ENCODE data around the gene MMAB.

Gene MMAB

DNA sequence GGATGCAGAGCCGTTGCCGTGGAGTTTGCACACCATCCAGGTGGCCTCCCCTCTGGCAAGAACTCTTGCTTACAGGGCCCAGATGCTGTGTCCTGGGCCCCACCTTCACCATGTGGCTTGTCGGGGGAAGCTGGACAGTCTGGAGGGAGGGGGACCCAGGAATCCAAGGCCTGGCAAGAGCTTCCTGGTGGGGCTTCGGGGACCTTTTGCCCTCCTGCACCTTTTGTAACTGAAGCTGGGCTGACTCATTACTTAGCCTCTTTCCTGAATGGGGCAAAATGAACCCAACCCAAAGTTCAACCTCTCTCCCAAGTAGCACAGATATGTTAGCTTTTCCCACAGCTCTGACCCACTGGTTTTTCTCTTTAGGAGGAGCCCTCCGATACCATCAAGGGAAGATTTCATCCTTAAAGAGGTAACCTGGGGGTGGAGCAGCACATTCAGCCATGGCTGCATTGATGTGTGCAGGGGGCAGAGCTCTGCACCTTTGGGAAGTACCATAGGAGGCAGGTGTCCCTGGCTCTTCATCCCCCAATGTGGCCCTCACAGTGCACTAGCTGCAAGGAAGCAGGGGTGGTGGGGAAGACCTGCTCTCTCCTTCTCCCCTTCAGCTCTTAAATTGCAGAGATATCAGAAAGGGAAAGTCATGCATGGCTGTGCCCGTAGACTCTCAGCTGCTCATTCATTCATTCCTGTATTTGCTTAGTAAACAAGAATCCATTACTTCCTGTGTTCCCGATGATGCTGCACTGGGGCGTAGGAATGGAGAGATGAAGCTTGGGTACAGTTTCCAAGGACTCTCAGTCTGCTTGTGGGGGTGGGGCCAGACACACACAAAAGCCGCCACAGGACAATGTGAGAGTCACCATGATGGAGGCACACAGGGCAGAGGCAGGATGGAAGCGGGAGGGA is 13.3 kb upstream of the MMAB start:
- no peak for DNase-seq (ENCODE audit: low read depth in 4 of 4, low spot score in 1 of 4)

DNA sequence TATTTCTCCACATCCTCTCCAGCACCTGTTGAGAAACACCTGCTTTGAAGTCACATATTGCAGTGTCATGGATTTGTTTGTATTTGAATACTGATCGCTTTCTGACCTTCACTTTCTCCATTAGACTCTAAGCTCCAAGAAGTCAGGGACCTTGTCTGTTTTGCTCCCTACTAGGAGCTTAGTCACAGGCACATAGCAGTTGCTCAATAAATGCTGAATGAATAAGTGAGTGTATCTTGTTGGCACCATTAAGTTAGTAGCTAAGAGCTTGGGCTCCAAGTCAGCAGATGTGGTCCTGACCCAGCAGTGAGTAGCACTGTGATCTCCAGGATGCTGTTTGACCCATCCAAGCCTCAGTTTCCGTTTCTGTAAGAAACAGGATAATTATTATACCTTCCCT is 10.4 kb upstream of the MMAB start:
- no peak for DNase-seq (ENCODE audit: low read depth in 4 of 4, low spot score in 1 of 4)

DNA sequence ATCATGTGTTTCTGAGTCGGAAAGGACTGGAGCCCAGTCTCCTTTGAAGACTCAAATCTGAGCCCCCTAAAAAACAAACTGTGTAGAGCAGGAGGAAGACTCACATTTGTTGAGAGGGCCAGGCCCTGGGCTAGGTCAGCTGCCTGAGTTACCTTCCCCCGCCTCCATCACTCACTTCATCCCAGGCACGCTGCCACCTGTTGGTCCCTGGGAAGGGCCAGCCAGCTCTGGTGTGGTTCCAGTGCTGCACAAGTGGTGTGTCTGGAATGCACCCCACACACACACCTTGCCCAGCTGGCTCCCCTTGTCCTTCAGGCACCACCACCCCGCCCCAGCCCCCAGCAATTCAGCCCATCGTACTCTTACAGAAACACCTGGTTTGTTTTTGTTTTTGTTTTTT is 9.3 kb upstream of the MMAB start:
- no peak for DNase-seq (ENCODE audit: low read depth in 4 of 4, low spot score in 1 of 4)

DNA sequence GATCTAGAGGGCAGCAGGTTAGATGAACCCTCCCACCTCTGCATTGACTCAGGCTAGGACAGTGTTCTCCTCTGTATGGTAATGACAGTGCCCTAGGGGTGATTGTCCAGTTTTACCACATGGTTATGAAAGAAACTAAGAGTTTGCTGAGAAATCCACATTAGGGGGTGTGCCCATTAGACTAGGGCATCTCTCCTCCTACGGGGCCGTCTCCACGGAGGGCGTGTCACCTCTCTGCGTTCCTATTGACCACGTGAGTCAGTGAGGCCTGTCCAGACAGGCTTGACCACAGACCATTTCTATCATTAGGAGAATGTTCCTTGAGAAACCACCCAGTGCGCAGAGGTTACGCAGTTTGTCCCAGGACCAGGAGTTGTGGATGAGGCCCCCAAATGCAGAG is 8.6 kb upstream of the MMAB start:
- no peak for DNase-seq (ENCODE audit: low read depth in 4 of 4, low spot score in 1 of 4)

DNA sequence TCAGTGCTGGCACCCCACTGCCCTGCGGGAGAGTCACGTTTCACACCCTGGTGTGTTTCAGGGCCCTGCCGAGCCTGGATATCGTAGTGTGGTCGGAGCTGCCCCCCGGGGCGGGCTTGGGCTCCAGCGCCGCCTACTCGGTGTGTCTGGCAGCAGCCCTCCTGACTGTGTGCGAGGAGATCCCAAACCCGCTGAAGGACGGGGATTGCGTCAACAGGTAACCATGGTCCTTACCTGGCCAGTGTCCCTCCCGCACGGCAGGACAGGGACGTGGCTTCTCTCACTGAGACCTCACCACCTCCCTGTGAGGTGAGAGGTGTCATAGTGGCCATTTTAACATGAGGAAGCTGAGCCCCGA is 8.0 kb upstream of the MMAB start:
- no peak for DNase-seq (ENCODE audit: low read depth in 4 of 4, low spot score in 1 of 4)

DNA sequence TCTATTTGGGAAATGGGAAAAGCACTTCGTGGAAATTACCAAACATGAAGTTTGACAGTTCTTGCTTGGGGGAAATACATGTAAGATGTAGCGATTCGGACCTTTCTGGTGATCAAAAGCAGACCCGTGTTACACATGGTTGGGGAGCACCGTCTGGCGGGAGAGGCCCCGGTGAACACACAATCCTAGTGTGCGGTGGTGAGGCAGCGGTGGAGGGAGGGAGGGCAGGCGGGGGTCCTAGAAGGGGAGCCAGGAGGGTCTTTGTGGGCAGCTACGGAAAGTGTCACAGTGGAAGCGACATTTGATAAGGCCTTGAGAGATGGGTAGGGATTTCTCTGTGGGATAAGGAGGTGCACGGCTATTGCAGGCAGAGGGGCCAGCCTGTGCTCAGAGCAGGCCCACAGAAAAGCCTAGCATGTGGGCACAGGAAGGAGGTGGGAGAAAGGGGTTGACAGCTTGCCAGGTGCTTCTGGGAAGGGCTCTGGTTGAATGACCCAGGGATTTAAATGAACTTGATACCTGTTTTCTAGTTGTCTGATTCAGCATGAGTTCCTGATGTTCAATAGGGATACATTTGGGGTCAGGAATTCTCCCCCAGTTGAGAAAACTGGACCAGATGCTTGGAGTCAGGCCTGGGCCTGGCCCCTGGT is 7.5 kb upstream of the MMAB start:
- no peak for DNase-seq (ENCODE audit: low read depth in 4 of 4, low spot score in 1 of 4)

DNA sequence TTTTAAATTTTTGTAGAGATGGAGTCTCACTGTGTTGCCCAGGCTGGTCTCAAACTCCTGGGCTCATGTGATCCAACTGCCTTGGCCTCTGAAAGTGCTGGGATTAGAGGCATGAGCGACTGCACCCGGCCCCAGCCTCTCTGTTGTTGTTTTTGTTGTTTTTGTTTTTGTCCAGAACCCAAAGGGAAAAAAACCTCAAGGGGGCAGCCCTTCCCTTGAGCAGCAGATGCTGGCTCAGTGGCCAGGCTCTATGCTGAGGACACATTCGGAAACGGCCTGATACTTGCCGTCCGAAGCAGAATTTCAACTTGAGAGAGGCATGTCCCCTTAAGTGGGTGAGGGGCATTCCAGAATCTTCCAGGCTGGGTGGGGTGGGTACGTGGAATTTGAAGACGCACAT is 7.0 kb upstream of the MMAB start:
- DNase-seq (ENCODE audit: low read depth in 4 of 4, low spot score in 1 of 4), result no peak

DNA sequence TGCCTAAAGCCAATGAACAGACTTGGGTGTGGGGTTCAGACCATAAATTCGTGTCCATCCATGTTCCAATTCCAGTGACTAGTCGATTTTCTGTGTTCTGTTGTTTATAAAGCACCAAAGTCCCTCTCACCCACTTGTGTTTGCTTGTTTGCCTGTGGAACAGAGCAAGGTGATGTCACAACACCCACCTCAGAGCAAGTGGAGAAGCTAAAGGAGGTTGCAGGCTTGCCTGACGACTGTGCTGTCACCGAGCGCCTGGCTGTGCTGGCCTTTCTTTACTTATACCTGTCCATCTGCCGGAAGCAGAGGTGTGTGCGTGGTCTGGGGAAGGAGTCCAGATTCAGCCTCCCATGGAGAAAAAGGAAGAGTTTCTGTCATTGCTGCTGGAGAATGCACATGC is 6.3 kb upstream of the MMAB start:
- DNase-seq (ENCODE audit: low read depth in 4 of 4, low spot score in 1 of 4), result no peak

DNA sequence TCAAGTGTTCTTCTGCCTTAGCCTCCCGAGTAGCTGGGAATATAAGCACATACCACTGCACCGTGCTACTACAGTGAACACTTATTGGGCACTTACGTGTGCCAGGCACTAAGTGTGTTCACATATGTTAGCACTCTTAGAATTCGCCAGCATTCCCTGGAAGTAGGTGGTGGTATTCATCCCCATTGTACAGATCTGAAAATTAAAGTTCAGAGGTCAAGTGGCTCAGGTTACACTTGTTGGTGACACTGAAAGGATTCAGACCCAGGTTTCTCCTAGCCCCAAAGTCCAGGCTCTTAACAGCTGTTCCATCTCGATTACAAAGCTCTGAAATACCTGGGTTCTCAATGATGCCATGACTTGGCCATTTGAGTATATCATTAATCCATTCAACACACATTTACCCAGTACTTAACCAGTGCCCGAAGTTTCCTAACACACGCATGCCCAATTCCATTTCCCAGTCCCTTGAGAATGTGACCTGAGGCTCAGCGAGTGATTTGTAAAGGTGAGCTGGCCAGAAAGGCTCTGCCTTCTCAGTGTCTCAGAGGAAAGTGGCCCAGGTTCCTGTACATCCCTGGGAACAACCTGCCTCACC is 5.1 kb upstream of the MMAB start:
- no peak for DNase-seq (ENCODE audit: low read depth in 4 of 4, low spot score in 1 of 4)

DNA sequence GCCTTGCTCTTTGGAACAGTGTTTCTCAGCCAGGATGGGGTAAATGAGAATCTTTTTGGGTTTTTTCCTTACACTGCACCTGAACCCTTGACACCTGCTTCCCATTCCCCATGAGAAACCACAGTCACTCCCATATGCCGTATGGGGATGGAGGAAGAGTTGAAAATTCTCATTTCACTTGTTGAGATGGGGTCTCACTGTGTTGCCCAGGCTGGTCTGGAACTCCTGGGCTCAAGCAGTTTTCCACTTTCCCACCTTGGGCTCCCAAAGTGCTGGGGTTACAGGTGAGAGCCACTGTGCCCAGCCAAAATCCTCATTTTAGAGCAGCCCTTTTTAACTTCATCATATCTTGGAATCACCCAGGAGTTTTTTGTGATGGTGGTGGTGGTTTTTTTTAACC is 4.0 kb upstream of the MMAB start:
- DNase-seq (ENCODE audit: low read depth in 4 of 4, low spot score in 1 of 4), result no peak

DNA sequence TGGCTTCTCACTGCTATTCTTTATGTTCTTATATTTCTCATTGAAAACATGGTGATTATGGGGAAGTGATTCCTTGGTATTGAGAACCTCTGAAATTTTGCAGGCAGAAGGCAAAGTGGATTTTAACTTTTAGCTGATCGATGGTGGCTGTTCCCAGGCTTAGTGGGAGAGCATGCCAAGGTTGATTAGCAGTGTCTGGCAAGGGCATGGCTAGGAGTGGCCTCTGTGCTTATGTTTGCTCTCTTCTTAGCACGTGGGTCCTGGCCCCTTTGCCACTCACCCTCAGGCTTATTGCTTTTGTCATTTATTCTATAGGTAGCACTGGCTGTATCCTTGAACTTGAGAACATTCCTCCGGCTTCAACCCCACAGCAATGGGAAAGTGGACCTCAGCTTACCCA is 2.4 kb upstream of the MMAB start:
- DNase-seq (ENCODE audit: low read depth in 4 of 4, low spot score in 1 of 4), result no peak

DNA sequence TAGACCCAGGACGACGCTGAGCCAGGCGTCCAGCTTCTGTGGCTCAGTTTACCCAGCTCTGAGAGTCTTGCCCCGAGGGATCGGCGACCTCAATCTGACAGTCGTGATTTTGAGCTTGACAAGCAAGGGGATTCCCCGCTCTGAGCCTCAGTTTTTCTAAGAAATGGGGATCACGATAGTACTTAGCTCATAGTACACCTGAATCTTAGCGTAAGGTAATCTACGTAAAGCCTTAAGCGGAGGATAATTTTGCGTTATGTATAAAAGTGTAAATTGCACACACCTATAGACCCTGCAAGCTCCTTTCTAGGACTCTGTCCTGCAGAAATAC is 575 bp upstream of the MMAB start:
- DNase-seq (ENCODE audit: low read depth in 4 of 4, low spot score in 1 of 4), result no peak

DNA sequence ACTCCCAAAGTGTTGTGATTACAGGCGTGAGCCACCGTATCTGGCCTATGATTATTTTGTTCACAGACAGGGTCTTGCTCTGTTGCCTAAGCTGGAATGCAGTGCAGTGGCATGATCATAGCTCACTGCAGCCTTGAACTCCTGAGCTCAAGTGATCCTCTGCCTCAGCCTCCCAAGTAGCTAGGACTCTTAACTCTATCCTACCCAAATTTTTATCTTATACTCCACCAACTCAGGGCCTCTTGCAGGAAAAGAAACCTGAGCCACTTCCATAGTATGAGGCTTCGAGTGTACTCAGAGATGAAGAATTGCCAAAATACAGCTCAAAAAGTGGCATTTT is 828 bp downstream of the MMAB start:
- no peak for DNase-seq (ENCODE audit: low read depth in 4 of 4, low spot score in 1 of 4)

DNA sequence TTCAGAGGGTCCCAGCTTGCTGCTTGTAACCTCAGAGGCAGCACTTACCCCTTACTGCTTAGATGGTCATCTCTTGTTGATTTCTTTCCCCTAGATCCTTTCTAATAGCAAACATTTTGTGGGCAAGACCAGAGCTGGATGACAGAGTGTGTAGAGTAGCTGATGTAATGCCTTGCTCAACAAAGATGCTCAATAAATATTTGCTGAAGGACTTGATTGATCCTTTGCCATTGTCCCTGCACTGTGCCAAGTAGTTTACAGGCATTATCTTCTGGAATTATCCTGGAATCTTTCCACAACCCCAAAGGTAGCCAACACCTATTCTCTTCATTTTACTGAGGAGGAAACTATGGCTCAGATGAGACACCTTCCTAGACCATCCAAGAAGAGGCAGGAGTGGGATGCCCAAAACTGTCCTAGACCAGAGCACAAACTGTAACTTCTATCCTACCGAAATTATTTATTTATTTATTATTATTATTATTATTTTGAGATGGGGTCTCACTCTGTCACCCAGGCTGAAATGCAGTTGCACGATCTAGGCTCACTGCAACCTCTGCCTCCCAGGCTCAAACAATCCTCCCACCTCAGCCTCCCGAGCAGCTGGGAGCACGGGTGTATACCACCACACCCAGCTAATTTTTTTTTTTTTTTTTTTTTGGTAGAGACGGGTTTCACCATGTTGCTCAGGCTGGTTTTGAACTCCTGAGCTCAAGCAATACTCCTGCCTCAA is 1.4 kb downstream of the MMAB start:
- DNase-seq (ENCODE audit: low read depth in 4 of 4, low spot score in 1 of 4), result no peak

DNA sequence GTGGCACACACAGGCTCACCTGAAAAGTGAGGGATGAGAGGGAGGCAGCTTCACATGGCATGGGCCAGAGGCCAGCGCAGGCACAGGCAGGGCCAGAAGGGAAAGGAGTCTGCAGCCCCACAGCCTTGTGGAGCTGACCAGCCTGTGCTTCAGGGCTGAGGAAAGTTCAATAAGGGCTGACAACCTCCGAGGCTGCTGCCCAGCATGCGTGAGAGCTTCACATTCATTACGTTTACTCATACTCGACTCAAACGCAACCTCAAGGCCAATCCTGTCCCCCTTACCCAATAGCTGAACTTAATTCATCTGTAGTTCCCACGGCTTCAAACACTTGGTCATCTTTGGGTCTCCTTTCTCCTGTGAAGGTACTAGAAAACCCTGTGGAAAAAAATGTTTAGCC is 4.8 kb downstream of the MMAB start:
- no peak for DNase-seq (ENCODE audit: low read depth in 4 of 4, low spot score in 1 of 4)

DNA sequence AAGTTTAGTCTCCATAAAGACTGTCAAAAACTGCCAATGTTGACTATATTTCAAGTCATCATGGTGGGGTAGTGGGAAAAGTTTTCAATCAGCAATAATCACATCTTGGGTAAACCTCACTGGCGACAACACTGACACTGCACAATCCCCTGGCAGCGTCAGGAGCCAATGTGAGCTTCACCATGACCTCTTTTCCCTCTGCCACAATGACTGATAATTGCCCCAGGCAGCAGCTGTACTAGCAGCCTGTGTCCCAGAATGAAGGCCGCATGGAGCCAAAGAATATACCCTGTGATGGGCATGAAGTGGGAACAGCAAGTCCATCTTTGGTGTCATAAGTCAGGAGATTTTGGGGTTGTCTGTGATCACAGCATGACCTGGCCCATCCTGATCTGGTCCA is 5.3 kb downstream of the MMAB start:
- DNase-seq (ENCODE audit: low read depth in 4 of 4, low spot score in 1 of 4), result no peak

DNA sequence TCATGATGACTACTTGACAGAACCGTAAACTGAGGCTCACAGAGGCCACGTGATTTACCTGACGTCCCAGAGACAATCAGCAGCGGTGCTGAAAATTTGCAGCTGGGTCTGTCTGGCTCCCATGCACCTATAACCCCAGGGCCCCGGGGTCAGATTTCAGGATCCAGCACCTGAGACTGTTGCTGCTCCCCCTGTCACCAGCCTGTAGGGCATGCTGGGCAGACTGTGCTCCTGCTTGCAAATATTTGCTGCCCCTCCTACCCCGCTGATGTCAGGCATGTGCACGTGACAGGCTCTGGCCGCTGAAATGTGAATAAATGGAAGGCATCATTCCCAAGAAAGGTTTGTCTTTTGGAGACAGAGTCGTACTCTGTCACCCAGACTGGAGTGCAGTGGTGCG is 6.0 kb downstream of the MMAB start:
- no peak for DNase-seq (ENCODE audit: low read depth in 4 of 4, low spot score in 1 of 4)

DNA sequence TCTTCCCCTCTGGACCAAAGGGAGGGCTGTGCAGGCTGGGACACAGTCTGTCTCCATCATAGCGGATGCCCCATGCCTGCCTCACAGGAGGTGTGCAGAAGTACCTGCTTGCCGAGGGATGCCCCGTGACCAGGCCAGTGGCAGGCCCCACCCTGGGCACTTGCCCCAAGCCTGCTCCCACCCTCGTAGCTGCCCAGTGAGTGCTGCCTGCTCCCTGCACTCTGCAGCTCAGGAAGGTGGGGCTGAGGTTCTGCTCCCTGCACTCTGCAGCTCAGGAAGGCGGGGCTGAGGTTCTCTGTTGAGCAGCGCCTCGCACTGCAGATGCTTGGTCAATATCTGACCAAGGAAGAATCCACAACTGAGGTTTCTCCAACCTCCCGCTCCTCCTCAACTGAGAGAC is 6.9 kb downstream of the MMAB start:
- no peak for DNase-seq (ENCODE audit: low read depth in 4 of 4, low spot score in 1 of 4)

DNA sequence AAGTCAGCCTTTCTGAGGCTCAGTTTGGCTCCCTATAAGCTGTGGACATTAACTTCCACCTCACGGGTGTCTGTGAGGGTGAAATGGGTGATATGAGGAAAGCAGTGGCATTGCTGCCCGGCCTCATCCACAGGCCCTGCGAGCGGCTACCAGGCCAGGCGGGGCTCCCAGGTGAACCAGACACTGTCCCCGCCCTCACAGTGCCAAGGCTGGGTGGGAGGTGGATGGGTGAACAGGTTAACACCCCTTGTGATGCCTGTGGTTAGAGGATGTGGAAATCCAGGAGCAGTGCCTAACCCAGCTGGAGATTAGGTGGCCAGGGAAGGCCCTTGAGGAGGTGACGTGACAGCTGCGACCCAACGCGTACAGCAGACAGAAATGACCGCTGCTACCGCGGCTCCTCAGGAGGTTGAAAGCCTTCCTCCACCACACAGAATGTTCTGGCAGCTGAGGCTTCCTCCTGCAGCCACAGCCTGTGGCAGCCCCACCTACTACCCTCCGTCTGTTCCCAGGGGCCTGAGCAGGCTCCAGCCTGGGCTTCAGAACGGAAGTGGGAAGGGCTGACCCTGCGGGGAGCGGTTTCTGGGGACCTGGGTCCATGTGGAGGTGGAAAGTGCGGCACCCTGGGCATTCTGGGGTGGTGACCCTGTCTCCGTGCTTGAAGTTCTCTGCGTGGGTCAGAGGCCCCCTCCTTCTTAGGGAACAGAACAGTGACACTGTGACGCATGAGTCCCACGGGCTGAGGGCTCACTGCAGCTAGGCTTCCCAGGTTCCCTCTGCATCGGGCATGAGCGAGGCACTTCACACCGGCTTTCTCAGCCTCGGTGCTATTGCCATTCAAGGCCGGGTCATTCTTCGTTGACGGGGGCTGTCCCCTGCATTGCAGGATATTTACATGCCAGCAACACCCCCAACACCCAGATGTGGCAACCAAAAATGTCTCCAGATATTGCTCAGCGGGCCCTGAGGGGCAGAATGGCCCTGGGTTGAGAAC is 9.7 kb downstream of the MMAB start:
- no peak for DNase-seq (ENCODE audit: low read depth in 4 of 4, low spot score in 1 of 4)

DNA sequence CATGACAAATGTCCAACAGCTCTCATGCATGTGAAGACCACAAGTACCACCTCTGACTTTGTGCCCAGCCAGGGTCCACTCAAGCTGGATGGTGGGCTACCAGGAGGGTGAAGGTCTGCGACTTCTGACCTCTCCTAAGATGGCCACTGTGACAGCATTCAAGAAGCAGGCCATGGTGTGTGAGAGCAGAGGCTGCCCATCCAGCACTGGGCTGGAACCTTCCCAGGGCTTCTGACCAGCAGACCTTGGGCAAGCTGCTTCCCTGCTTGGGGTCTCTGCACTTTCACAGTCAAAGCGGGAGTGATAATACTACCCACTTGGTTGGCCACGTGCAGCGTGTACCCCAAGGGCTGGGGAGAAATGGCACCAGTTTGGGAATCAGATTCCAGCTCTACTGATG is 10.4 kb downstream of the MMAB start:
- no peak for DNase-seq (ENCODE audit: low read depth in 4 of 4, low spot score in 1 of 4)

DNA sequence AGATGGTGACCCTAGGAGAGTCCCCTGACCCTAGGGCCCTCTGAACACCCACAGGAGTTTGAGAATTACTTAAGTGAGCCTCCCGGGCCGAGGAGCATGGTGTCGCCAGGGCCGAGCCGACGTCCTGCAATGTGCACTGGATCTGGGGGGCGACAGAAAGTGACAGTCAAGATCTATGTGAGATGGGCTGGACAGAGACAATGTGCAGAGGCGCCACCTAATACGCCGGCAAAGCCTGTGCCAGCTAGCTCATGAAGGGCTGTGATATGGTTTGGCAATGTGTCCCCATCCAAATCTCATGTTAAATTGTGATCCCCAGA is 11.6 kb downstream of the MMAB start:
- DNase-seq (ENCODE audit: low read depth in 4 of 4, low spot score in 1 of 4), result no peak
